ENCODE data around the gene TNFSF15.

TNFSF15 gene

DNA sequence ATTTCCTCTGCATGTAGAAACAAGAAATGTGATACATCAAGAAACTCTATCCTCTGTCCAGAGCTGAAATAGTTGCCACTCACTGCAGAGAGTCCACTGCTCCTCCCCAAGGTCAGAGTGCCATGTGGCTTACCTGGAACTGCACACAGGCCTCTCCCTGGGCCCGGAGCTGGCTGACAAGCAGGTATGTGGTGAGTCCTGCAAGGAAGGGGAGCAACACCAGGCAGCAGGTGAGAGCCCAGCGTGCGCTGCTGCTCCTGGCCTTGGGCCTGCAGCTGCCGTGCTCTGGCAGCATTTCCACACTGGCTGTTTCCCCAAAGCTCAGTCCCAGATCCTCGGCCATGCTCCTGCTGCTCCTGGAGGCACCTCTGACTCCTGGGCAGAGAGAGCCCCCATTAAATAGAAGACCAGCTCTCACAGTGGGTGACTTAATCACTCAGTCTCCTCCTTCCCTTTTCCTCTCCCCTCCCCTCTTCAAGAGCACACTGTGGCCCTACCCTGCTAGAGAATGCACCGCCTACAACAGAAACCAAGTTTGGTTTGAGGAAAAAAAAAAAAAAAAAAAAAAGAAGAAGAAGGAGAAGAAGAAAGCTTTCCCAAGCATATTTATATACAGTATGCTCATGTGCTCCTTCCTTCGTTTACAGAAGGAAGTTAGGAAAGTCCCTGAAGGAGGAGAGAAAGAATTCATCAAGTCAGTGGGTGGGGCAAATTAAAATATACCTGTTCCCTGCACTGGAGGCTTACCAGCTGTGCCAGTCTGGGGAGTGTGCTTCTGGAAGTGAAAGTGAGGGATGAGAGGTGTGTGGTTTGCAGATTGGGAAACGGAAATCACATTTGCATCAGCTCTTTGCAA is at the start of gene TNFSF15:
TSS of gene TNFSF15 (minus strand) at position 370 of the 856 bp plus-strand sequence. CDS start at position 343, 27 bp downstream.
- peak; percentile 70 for DNase-seq

DNA sequence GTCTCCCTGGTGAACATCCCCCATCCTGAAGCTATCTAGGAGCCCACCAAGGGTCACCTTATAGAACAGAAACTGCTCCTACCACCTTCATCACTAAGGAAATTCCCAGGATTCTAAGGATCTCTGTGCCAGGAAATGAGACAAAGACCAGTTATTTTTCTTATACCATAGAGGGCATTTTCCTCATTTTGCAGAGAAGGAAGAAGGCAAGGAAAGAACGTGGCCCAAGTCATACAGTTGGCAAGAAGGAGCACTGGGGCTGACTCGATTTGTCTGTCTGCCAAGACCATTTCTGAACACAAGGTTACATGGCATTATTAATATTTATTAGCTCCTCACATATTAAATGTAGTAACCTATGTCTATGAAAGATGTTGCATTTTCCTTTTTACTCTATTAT is 49.6 kb upstream of the TNFSF15 start:
- no peak for DNase-seq

DNA sequence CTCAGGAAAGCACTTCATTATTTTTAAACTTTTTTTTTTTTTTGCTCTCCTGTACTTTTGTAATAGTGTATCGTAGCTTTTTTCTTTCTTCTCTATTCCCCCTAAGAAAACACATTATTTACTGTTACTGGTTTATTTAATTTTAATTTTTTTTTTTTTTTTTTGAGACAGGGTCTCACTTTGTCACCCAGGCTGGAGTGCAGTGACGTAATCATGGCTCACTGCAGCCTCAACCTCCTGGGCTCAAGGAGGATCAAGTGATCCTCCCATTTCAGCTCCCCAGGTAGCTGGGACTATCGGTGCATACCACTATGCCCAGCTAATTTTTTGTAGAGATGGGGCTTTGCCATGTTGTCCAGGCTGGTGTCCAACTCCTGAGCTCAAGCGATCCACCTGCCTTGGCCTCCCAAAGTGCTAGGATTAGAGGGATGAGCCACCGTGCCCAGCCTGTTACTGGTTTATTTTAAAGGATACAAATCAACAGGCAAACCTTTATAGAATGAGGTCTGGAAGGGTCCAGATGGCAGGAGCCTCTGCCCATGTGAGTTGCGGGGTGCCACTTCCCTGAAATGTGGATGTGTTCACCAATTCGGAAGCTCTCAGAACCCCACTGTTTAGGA is 49.0 kb upstream of the TNFSF15 start:
- DNase-seq, result no peak

DNA sequence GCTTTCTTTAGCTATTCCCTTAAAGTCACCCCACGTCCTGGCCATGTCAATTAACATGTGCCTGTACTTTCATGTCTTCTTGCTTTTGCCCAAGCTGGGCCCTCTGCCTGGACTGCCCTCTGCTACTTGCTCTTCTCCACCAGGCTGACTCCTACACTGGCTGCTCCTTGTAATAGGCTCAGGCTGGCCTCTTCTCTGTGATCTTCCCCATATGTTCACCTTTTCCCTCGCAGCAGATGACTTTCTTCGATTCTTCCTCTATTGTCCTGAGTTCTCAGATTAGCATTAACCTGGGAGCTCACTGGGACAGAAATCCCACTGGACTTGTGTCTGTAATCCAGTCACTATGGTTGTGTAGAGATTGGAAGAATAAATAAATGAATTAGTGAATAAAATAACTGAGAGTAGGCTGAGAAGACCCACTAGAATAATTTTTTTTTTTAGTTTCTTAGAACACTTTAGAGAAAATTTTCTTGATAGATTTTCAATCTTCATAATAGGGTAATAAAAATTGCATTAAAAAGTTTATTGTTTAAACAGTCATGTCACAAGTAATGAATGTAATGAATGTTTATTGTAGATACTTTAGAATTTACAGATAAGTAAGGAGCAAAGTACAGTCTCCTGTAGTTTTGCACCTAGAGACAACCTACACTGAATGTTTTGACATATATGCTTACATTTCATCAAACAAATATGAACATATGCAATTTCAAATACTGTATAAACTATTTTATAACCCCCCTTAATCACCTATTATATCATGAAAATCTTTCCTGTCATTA is 47.4 kb upstream of the TNFSF15 start:
- no peak for DNase-seq

DNA sequence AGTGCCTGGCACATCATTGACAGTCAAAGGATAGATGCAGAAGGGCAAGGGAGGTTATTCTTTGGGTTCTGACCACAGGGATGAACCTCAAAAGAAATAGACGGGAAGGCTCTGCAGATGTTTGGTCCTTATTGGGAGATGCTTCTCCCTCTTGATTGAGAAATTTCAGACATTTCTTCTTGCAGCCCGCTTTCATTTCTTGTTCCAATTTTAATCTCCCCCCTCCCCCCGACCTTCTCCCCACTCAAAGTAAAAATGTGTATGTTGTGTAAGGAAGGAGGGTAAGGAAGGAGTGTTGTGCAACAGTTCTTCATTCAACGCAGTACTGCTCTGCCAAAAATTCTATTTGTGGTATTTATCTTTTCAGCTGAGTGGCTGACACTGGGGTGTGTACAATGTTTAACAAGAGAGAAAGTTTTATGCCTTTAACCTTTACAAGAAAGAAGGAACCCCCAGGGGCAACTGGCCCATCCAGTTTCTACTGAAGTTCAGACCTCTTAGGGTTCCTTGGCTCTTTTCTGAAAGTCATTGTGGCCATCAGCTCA is 46.3 kb upstream of the TNFSF15 start:
- DNase-seq, result no peak

DNA sequence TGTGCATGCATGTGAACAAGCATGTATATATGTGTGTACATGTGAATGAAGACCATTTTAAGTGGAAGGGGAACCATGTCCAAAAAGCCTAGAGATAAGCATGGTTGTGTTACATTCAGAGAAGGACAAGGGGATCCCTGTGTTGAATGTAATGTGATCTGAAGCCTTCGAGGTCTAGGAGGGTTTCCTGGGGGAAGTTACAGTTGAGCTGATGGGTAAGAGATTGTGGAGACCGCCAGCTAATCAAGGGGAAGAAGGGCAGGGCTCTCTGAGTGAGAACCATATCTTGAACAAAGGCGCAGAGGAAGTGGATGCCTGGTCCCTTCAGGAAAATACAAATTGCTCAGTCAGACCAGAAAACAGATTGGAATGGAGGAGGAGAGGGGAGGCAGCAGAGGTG is 45.5 kb upstream of the TNFSF15 start:
- DNase-seq, result no peak

DNA sequence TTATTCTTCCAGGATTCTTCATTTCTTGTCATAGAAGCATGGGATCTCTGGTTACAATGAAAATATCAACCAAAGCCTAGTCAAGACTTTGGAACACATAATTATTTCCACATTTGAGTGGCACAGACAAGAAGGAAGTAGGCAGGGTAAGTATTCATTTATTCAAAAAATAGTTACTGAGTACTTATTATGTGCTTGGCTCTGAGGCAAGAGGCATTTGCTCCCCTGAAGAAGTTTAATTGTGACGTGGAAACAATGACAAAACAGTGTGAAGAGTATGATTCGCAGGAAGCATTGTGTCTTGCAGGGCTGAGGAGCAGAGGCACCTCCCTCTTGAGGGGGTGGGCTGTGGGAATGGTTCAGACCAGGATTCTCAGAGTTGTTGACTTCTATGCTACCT is 45.0 kb upstream of the TNFSF15 start:
- DNase-seq, result no peak

DNA sequence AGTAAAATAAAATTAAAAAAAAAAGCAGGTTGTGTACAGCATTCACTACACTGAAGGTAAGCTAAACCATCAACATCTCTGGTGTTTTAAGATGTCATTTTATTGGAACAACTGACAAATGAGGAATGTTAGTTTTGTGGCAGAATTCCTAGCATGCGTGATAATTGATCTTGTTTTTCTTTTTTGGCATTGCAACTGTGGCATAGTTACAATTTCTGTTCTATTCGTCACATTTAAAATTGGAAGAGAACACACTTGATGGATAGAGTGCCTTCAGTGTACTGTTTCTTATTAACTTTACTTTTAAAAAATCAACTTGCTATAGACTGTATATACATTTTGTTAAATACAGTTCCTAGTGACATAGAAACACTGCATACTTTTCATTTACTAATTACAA is 43.6 kb upstream of the TNFSF15 start:
- DNase-seq, result no peak

DNA sequence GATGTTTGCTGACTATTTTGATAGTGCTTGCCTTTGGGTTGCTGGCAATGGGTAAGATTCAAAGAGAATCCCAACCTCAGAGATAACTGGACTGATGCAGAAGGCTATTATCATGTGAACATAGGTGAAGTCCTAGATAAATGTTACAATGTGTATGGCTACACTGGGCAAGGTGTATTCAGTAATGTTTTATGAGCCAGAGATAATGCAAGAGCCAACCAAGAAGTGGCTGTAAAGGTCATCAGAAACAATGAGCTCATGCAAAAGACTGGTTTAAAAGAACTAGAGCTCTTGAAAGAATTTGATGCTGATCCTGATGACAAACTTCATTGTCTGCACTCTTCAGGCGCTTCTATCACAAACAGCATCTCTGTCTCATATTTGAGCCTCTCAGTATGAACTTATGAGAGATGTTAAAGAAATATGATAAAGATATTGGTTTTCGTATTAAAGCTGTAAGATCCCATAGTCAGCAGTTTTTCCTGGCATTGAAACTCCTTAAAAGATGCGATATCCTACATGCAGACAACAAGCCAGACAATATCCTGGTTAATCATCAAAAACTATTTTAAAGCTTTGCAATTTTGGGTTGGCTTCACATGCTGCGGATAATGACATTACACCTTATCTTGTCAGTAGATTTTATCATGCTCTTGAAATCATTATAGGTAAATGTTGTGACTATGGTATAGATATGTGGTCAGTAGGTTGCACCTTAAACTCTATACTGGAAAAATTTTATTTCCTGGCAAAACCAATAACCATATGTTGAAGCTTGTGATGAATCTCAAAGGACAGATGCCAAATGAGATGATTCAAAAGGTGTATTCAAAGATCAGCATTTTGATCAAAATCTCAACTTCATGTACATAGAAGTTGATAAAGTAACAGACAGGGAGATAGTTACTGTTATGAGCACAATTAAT is 41.9 kb upstream of the TNFSF15 start:
- no peak for DNase-seq

DNA sequence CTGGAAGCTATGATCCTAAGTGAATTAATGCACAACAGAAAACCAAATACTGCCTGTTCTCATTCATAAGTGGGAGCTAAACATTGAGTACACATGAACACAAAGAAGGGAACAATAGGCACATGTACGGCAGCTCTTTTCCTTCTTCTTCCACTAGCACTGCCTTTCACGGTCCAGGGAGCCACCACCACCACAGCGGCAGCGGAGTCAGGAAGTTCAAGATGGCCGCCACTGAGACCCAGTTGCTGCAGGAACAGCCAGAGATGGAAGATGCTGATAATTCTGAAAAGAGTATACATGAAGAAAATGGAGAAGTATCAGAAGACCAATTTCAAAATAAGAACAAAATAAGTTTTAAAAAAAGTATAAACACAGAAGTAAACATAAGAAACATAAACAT is 39.5 kb upstream of the TNFSF15 start:
- DNase-seq, result peak; percentile 23

DNA sequence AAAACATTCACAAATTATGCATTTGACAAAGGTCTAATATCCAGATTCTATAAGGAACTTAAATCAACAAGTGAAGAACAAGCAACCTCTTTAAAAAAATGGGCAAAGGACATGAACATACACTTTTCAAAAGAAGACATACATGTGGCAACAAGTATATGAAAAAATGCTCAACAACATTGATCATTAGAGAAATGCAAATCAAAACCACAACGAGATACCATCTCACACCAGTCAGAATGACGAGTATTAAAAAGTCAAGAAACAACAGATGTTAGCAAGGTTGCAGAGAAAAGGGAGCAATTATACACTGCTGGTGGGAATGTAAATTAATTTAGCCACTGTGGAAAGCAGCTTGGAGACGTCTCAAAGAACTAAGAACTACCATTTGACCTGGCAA is 38.9 kb upstream of the TNFSF15 start:
- DNase-seq, result no peak

DNA sequence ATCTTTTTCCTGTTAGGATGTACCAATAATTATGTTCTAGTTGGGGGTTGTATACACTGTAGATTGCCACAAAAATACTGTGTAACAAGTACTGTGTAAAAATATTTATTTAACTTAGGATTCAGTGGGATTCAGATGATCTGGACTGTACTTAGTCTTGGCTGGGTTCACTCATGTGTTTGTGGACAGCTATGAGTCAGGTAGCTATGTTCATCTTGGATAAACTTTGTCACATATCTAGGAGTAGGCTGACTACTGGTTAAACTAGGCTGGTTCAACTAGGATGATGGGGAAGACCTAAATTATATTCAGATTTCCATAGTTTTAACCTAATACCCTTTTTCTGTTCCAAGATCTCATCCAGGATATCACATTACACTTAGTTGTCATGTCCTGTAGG is 32.1 kb upstream of the TNFSF15 start:
- DNase-seq, result no peak

DNA sequence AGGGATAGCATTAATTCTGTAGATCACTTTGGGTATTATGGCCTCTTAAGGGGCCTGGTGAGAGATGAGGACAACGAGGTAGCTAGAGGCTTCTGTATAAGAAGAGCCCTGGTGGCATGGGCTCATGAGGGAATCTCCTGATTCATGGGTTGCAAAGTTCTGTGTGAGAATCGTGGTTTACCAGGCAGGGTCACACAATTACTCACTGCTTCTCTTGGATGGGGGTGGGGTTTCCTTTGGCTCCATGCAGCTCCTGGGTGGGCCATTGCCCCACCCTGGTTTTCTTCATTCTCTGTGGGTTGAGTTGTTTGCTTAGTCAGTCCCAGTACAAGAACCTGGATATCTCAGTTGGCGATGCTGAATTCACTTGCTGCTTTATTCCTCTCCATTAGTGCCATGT is 30.9 kb upstream of the TNFSF15 start:
- no peak for DNase-seq

DNA sequence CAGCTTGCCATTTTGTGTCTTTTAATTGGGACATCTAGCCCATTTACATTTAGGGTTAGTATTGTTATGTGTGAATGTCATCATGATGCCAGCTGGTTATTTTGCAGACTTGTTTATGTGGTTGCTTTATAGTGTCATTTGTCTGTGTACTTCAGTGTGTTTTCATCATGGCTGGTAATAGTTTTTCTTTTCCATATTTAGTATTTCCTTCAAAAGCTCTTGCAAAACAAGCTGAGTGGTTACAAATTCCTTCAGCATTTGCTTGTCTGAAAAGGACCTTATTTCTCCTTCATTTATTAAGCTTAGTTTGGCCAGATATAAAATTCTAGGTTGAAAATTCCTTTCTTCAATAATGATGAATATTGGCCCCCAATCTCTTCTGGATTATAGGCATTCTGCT is 28.5 kb upstream of the TNFSF15 start:
- DNase-seq, result no peak

DNA sequence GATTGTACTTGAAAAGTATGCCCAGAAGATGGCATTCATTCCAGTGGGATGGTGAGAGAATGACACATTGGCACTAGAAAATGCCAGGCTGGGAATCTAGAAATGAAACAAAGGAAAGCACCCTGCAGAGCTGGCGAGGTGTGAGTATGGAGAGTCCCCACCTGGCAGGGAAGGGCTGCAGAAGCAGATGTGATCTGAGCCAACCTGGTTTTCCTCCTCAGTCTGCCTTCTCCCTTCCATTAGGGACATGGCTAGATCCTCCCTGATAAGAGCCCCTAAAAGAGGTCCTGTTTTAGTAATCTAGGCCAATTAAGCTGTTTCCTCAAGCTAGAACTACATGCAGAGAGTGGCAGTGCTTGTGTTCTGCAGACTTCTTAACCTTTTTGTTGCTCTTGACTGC is 24.7 kb upstream of the TNFSF15 start:
- DNase-seq, result peak; percentile 45

DNA sequence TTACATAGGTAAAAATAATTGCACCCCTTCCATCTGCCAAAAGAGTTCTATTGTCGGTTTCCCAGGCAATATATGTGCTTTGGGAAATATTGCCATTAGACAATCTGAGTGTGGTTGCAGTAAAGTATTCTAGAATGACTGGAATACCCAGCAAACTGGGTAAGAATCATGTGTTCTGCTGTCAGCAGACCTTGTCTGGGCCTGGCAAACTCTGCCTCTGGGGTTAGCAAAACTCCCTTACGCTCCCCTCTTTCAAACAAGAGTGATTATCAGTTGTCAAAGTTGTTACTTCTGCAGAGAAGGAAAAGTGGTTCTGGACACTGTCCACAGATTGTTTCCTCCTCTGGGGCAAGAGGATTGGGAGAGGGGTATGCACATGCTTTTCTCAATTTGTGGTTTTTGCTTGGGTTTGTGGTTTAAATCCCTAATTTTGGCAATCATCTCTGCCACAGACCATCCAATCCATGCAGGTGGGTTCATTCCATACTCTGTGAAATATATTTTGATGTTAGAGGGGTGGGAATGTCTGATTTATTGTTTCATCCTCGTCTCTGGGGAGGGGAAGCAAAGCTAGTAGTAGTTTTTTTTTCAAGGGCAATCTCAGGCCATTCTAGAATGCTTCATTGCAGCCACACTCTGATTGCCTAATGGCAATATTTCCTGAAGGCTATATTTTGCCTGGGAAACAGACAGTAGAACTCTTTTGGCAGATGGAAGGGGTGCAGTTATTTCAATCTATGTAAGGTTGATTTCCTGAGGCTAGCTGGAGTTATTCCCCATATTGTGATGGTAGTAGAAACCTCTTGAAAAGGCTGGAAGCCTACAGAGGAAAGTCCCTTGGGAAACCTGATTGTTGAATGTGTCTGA is 24.0 kb upstream of the TNFSF15 start:
- peak; percentile 41 for DNase-seq

DNA sequence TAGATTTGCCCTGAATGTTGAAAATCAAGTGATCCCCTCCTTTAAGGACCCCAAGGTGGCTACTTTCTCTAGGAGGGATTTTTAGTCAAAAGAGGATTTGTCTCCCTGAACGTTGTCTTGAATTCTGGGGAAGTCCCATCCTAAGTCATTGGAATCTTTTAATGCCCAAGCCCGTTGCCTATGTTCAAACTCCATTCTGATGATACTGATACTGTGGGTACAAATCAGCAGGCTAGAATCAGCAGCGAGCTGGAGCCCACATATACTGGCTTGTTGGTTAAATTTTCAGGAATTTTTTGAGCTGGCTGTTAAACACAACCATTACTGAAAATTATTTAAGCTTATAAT is 22.4 kb upstream of the TNFSF15 start:
- no peak for DNase-seq

DNA sequence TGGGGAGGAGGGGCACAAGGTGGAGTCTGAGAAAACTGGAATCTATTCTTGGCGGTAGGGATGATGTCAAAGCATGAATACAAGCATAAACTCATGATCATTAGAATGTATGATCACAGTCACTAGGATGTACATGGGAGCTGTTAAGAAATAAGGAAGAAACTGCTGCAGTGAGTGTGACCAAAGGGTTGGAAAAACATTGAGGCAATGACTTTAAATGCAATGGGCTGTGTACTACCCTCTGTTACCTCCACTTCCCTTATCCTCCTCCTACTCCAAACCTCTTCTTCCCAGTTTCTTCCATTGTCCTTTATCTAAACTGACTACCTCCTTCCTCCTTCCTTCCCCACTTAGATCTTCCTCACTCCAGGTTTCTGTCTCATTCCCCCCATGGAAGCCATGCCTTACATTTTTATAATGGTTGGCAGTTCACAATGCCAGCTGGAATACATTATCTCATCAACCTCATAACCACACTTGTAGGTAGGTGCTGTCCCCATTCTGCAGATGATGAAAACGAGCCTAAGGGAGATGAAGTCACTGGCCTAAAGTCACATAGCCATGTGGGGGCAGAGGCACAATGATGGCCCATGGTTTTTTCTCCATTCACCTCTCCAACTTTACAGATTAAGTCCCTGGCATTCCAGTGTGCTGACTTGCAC is 21.9 kb upstream of the TNFSF15 start:
- no peak for DNase-seq

DNA sequence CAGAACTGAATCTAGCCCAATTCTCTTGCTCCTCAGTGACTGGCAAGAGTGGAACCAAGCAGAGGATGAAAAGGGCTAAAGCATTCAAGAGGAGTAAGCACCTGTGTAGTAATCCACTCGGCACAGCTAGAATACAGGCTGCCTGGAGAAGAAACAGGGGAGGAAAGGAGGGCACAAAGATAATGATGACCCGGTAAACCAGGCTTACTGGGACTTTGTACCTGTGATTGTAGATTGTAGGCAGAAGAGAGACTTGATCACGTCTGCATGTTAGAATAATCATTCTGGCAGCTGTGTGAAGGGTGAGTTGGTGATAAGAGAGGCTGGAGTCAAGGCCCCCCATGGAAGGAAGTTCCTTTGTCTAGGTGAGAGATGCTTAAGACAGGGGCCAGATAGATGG is 20.6 kb upstream of the TNFSF15 start:
- DNase-seq, result no peak

DNA sequence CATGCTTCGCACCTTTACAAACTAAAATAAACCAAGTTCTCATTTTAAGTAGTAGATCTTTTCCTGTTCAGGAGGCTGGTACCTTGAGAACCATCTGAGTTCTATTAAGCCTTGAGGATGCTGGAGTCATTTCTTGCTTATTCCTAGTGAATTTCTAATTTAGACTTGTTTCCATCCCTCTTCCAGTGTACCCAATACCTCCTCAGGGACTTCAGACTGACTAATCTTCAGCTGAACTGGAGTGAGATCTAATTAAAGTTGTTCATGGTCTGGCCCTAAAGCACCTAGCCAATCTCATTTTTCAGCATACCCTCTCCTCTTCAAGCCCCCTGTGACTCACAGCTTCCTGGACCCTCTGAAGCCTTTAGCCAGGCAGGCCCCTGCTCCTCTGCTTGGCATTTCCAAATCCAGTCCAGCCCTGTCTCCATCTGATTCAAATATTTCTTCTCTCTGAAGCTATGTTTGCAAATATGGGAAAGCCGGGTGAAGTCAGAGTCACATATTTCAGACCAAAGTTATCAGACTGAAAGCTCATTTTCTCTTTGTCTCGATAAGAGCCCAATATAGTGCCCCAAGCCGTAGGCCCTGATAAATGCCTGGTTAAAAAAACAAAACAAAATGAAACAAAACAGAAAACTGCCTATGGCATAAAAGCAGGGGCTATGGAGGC is 19.4 kb upstream of the TNFSF15 start:
- no peak for DNase-seq

Data from DMS153 (cell line).